Measurements from ENCODE around the gene NR3C2.
"Not testable (repeated sequence)": the region's sequence is repeated elsewhere in the genome, so short reads cannot be mapped to it uniquely, and the experiment has no call there.

The NR3C2 gene

GRCh38 chr4:148126825-148127224 is 315.4 kb downstream of the NR3C2 start:
- H3K4me3 ChIP-seq (ENCODE audit: low read length) = no peak overlapping the region
- TF ChIP-seq CTCF (conservative IDR thresholded peaks at IDR 0.05; ENCODE audit: low read depth, low read length) = no peak
- no peak for DNase-seq (ENCODE audit: low read depth)

GRCh38 chr4:148124512-148124911 is 317.7 kb downstream of the NR3C2 start:
- TF ChIP-seq CTCF (conservative IDR thresholded peaks at IDR 0.05; ENCODE audit: low read depth, low read length) = no peak
- no peak overlapping the region for H3K4me3 ChIP-seq (ENCODE audit: low read length)
- no peak for DNase-seq (ENCODE audit: low read depth)

- H3K4me3 ChIP-seq (ENCODE audit: low read length); DNase-seq (ENCODE audit: low read depth): not testable (repeated sequence)
These were observed 319.1 kb downstream of the NR3C2 start for GRCh38 chr4:148123161-148123560.

GRCh38 chr4:148120216-148120615 is 322.0 kb downstream of the NR3C2 start:
- TF ChIP-seq CTCF (conservative IDR thresholded peaks at IDR 0.05; ENCODE audit: low read depth, low read length) = no peak
- no peak for DNase-seq (ENCODE audit: low read depth)
- no peak overlapping the region for H3K4me3 ChIP-seq (ENCODE audit: low read length)

- no peak overlapping the region for H3K4me3 ChIP-seq (ENCODE audit: low read length)
- no peak for DNase-seq (ENCODE audit: low read depth)
- TF ChIP-seq CTCF (conservative IDR thresholded peaks at IDR 0.05; ENCODE audit: low read depth, low read length) = no peak
These were observed 323.6 kb downstream of the NR3C2 start for GRCh38 chr4:148118633-148119032.

GRCh38 chr4:148118179-148118578 is 324.0 kb downstream of the NR3C2 start:
- no peak for DNase-seq (ENCODE audit: low read depth)
- H3K4me3 ChIP-seq (ENCODE audit: low read length) = no peak overlapping the region
- no peak for TF ChIP-seq CTCF (conservative IDR thresholded peaks at IDR 0.05; ENCODE audit: low read depth, low read length)

- no peak for DNase-seq (ENCODE audit: low read depth)
- no peak overlapping the region for H3K4me3 ChIP-seq (ENCODE audit: low read length)
- no peak for TF ChIP-seq CTCF (conservative IDR thresholded peaks at IDR 0.05; ENCODE audit: low read depth, low read length)
These were observed 325.2 kb downstream of the NR3C2 start for GRCh38 chr4:148116969-148117368.

GRCh38 chr4:148116264-148116663 is 325.9 kb downstream of the NR3C2 start:
- H3K4me3 ChIP-seq (ENCODE audit: low read length) = no peak overlapping the region
- no peak for TF ChIP-seq CTCF (conservative IDR thresholded peaks at IDR 0.05; ENCODE audit: low read depth, low read length)
- peak; percentile 61 for DNase-seq (ENCODE audit: low read depth)
